ENCODE results near the gene RERG.

DNA sequence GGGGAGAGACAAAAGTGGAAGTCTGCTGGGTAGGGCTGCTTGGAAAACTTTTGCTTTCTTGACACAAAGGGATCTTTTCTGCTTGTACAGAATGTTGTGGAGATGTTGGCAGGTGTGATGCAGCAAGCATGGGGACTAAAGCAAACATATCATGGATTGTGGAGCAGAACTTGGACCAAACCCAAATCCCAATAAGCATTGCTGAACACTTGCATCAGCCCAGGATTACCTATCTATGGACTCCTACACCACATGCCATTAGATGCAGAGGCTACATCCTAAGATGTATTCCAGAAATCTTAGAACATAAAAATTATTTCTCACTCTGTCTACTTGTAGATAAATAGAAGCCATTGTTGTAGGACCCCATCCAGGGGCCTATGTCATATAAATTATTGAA is 44.7 kb upstream of the RERG start:
- no peak for TF ChIP-seq TAF1 (IDR thresholded peaks at IDR 0.05; ENCODE audit: low read depth, low read length)
- no peak for TF ChIP-seq POLR2AphosphoS5 (IDR thresholded peaks at IDR 0.05; ENCODE audit: low read depth, low read length)
- no peak for TF ChIP-seq PAX5 (IDR thresholded peaks at IDR 0.05; ENCODE audit: insufficient read depth, low read length, severe bottlenecking)
- TF ChIP-seq POLR2A (IDR thresholded peaks at IDR 0.05; ENCODE audit: low read depth, low read length) = no peak
- TF ChIP-seq SPI1 (IDR thresholded peaks at IDR 0.05; ENCODE audit: low read depth, low read length) = no peak
